Activated naive CD4-positive, alpha-beta T cell treated with anti-CD3 and anti-CD28 coated beads, Interleukin-2, amount 50 U/mL, for 24 hours (primary cell): Measurements from ENCODE around the gene MED25.

ENCODE experiments used
- H3K27ac Mint-ChIP-seq: one replicate; pipeline ENCODE4 v1.8.0; 2021; ENCODE audit warnings: mild to moderate bottlenecking, mixed read lengths
- H3K27me3 Mint-ChIP-seq: one replicate; pipeline ENCODE4 v1.8.0; 2021; ENCODE audit warnings: mixed read lengths
- H3K36me3 Mint-ChIP-seq: one replicate; pipeline ENCODE4 v1.8.0; 2021; ENCODE audit warnings: mixed read lengths
- H3K4me1 Mint-ChIP-seq: one replicate; pipeline ENCODE4 v1.8.0; 2021; ENCODE audit warnings: mixed read lengths
- H3K4me3 Mint-ChIP-seq: one replicate; pipeline ENCODE4 v1.8.0; 2021; ENCODE audit warnings: mild to moderate bottlenecking, mixed read lengths
- H3K9me3 Mint-ChIP-seq: one replicate; pipeline ENCODE4 v1.8.0; 2021; ENCODE audit warnings: mixed read lengths

Gene MED25

DNA sequence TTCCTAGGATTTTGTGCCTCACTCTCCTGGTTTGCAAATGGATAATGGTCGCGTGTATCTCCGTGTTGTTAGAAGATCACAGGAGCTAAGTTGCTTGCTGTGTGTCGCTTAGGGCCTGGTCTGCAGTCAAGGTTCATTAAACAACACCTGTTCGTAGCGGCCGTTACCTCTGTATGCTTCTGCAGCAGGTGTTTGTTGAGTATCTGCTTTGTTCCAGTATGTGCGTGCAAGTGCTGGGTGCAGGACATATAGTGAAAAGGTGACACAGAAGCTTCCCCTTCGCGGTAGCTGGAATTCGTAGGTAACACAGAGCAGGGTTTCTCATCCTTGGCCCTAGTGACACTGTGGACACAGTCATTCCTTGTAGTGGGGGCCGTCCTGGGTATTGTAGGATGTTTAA lies 5.4 kb downstream of the MED25 start:
- H3K9me3 Mint-ChIP-seq: no peaks in the 10 kb centered on the region
- H3K4me1 Mint-ChIP-seq: peaks cover 6% of the 10 kb centered on the region
- no peak overlapping the region for H3K27ac Mint-ChIP-seq
- H3K27me3 Mint-ChIP-seq: no peaks in the 10 kb centered on the region
- no peak overlapping the region for H3K4me3 Mint-ChIP-seq
- no peaks in the 10 kb centered on the region for H3K36me3 Mint-ChIP-seq

DNA sequence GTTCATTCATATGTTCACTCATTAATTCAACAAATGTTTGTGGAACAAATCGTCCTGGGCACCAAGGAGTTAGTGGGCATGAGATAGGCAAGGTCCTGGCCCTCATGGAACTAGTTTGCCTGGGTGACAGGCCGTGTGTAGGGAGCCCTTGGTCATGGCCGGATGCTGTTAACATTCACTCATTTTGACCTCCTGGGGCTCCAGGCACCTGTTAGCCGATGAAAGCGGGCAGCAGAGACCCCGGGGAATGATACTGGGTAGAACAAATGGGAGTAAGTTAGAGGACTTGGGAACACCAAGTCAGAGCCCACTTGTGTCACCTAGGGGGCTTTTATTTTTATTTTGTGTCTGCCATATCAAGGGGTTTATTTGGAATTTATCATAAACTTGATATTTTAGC lies 6.6 kb downstream of the MED25 start:
- no peaks in the 10 kb centered on the region for H3K36me3 Mint-ChIP-seq
- H3K27me3 Mint-ChIP-seq: no peaks in the 10 kb centered on the region
- H3K4me1 Mint-ChIP-seq: no peaks in the 10 kb centered on the region
- no peak overlapping the region for H3K27ac Mint-ChIP-seq
- H3K4me3 Mint-ChIP-seq: no peak overlapping the region
- no peaks in the 10 kb centered on the region for H3K9me3 Mint-ChIP-seq

DNA sequence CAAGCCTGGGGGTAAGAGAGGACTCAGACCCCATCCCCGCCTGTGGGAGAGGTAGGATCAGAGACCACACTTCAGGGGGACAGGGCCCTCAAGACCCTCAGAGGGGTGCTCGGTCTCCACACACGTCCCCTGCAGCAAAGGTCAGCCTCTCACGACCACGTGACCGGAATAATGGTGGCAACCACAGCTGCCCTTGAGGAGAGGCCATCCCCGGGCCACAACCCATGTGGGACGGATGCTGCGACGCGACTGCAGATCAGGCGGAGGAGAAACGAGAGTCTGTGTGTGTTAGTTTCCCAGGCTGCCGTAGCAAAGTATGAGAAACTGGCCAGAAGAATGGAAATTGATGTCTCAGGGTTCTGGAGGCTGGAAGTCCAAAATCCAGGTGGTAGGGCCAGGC lies 8.9 kb downstream of the MED25 start:
- Mint-ChIP-seq H3K4me3 (no peak overlapping the region), H3K36me3 (no peaks in the 10 kb centered on the region), H3K9me3 (no peaks in the 10 kb centered on the region), H3K4me1 (no peaks in the 10 kb centered on the region), H3K27me3 (no peaks in the 10 kb centered on the region), H3K27ac (no peak overlapping the region)

DNA sequence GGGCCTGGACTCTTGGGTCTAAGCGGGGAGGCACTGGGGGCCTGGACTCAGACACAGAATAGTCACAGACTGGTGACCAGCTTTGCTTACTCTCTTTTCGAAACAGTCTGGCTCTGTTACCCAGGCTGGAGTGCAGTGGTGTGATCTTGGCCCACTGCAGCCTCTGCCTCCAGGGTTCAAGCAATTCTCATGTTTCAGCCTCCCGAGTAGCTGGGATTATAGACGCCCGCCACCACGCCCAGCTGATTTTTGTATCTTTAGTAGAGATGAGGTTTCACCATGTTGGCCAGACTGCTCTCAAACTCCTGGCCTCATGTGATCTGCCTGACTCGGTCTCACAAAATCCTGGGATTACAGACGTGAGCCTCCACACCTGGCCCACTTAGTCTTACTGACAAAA lies 11.1 kb downstream of the MED25 start:
- Mint-ChIP-seq H3K9me3 (no peaks in the 10 kb centered on the region), H3K27me3 (no peaks in the 10 kb centered on the region), H3K27ac (no peak overlapping the region), H3K4me1 (no peaks in the 10 kb centered on the region), H3K36me3 (no peaks in the 10 kb centered on the region), H3K4me3 (no peak overlapping the region)

DNA sequence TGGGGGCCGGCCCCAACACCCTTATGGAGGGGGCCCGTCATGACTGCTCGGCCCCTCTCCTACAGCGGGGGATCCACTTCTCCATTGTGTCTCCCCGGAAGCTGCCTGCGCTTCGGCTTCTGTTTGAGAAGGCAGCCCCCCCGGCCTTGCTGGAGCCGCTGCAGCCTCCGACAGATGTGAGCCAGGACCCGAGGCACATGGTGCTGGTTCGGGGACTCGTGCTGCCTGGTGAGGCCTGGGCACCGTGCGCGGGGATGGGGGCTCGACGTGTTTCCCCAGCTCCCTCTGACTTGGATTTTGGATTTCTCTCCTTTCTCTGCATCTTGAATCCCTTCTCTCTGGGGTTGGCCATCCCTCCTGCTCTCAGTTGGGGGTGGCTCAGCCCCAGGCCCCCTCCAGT lies 11.6 kb downstream of the MED25 start:
- no peaks in the 10 kb centered on the region for H3K9me3 Mint-ChIP-seq
- no peaks in the 10 kb centered on the region for H3K27me3 Mint-ChIP-seq
- H3K4me3 Mint-ChIP-seq: no peak overlapping the region
- H3K36me3 Mint-ChIP-seq: peaks cover 1% of the 10 kb centered on the region
- no peak overlapping the region for H3K27ac Mint-ChIP-seq
- no peaks in the 10 kb centered on the region for H3K4me1 Mint-ChIP-seq

DNA sequence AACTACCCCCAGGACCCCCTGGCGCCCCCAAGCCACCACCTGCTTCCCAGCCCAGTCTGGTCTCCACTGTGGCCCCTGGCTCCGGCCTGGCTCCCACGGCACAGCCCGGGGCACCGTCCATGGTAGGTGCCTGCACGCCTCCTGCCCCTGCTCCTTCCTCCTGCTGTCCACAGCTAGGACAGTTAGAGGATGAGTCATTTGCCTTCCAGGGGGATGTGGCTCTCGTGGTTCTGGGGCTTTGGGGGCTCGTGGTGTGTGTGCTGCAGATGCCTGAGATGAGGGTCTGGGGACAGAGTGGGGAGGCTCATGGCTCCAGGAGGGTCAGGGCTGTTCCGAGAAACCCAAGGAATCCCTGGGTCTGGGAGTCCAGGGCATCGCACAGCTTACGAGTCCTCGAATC lies 12.7 kb downstream of the MED25 start:
- Mint-ChIP-seq H3K4me1 (no peaks in the 10 kb centered on the region), H3K27me3 (no peaks in the 10 kb centered on the region), H3K27ac (no peak overlapping the region), H3K4me3 (no peak overlapping the region), H3K36me3 (peaks cover 3% of the 10 kb centered on the region), H3K9me3 (no peaks in the 10 kb centered on the region)

DNA sequence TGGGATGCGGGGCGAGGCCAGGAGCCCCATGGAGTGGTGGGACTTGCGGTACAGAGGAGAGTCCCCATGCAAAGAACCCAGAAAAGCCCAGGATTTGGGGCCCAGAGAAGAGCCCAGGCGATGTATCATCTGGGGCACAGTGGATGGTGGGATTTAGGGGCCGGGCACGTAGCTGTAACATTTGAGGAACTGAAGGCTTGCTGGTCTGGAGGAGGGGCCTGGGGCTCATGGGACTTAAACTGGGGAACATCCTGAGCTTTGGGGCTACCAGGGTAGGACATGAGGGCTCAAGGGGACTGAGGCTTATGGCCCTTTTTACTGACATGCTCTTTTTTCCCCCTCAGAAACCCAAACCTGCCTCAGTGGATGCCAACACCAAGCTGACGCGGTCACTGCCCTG lies 13.5 kb downstream of the MED25 start:
- no peak overlapping the region for H3K4me3 Mint-ChIP-seq
- peaks cover 3% of the 10 kb centered on the region for H3K36me3 Mint-ChIP-seq
- H3K27me3 Mint-ChIP-seq: no peaks in the 10 kb centered on the region
- H3K9me3 Mint-ChIP-seq: no peaks in the 10 kb centered on the region
- H3K4me1 Mint-ChIP-seq: no peaks in the 10 kb centered on the region
- H3K27ac Mint-ChIP-seq: no peak overlapping the region

DNA sequence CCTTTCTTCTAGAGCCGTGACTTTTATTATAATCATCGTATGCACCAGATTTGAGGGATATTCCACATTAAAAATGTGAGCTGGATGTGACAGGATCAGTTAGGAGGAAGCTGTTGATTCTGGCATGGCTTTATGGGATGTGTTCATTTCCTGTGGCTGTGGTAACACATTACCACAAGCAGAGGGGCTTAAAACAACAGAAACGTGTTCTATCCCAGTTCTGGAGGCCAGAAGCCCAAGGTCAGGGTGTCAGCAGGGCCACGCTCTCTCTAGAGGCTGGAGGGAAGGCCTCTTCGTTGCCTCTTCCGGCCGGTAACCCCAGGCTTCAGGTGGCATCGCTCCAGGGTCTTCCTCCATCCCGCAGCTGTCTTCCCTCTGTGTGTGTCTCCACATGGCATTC lies 14.5 kb downstream of the MED25 start:
- no peaks in the 10 kb centered on the region for H3K27me3 Mint-ChIP-seq
- H3K4me3 Mint-ChIP-seq: no peak overlapping the region
- H3K36me3 Mint-ChIP-seq: peaks cover 7% of the 10 kb centered on the region
- H3K27ac Mint-ChIP-seq: no peak overlapping the region
- H3K9me3 Mint-ChIP-seq: no peaks in the 10 kb centered on the region
- no peaks in the 10 kb centered on the region for H3K4me1 Mint-ChIP-seq

DNA sequence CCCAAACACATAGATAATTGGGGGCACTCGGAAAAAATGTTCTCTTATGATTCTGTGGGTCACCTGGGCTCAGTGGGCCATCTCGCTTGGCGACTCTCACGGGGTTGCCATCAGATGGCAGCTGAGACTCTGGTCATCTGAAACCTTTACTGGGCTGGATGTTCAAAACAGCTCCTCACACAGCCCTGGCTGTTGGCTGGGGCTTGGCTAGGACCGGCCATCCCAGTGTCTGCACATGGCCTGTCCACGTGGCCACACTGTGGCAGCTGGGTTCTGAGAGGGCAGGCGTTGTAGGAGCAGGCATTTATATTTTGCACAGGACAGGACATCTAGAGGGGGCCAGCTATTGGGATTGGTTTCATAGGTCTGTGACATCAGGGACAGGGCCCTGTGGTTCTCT lies 15.5 kb downstream of the MED25 start:
- H3K4me1 Mint-ChIP-seq: no peaks in the 10 kb centered on the region
- no peak overlapping the region for H3K4me3 Mint-ChIP-seq
- H3K36me3 Mint-ChIP-seq: peaks cover 11% of the 10 kb centered on the region
- H3K27me3 Mint-ChIP-seq: no peaks in the 10 kb centered on the region
- no peak overlapping the region for H3K27ac Mint-ChIP-seq
- no peaks in the 10 kb centered on the region for H3K9me3 Mint-ChIP-seq

DNA sequence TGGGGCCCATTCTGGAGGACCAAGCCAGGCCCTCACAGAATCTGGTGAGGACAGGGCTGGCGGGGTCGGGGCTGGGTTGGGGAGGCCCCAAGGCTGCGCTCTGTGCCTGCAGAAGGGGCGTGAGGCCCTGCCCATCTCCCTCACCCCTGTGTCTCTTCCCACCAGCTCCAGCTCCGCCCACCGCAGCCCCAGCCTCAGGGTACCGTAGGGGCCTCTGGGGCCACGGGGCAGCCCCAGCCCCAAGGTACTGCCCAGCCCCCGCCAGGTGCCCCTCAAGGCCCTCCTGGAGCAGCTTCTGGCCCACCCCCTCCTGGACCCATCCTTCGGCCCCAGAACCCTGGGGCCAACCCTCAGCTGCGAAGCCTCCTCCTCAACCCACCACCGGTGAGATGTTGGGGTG lies 17.5 kb downstream of the MED25 start:
- Mint-ChIP-seq H3K36me3 (peaks cover 16% of the 10 kb centered on the region), H3K27me3 (no peaks in the 10 kb centered on the region), H3K4me3 (no peak overlapping the region), H3K27ac (no peak overlapping the region), H3K4me1 (no peaks in the 10 kb centered on the region), H3K9me3 (no peaks in the 10 kb centered on the region)

DNA sequence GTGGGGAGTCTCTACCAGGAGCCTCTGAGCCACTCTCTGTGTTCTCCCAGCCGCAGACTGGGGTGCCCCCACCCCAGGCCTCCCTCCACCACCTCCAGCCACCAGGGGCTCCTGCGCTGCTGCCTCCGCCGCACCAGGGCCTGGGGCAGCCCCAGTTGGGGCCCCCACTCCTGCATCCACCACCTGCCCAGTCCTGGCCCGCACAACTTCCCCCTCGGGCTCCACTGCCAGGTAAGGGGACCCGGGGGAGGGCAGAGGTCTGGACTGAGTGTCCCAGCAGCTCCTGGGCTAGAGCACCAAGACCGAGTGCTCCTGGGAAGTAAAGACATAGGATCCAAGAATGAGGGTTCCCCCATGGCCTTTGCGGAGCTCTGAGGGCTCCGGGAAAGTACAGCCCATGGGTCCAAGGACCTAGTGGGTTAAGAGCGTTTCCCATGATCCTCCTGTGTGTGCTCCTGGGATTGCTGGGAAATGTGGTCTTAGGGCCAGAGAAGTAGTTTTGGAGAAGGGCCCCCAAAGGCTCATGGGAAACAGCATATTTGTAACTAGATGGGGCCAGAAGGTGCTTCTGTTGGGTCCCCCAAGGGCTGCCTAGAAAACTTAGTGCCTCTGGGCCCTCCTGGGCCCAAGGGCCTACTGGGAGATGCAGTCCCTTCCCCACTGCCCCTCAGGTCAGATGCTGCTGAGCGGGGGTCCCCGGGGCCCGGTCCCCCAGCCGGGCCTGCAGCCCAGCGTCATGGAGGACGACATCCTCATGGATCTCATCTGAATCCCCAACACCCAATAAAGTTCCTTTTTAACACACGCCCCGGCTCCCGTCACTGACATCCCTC lies 18.3 kb downstream of the MED25 start:
- Mint-ChIP-seq H3K4me1 (no peaks in the 10 kb centered on the region), H3K4me3 (no peak overlapping the region), H3K27me3 (no peaks in the 10 kb centered on the region), H3K27ac (no peak overlapping the region), H3K36me3 (peaks cover 16% of the 10 kb centered on the region), H3K9me3 (no peaks in the 10 kb centered on the region)

DNA sequence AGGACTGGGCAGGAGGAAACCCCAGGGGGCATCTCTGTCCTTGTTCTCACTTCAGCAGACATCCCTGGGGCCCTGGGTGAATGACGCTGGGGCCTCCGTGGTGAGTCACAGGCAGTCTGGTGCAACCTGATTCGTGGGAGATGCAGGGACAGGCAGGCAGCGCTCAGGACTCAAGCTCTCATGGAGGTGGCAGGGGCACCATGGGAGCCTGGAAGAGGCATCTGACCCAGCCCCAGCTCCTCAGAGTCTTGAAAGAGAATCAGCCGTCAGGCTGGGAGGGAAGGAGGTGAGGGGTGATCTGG lies 18.9 kb downstream of the MED25 start:
- Mint-ChIP-seq H3K4me1 (no peaks in the 10 kb centered on the region), H3K9me3 (no peaks in the 10 kb centered on the region), H3K27me3 (no peaks in the 10 kb centered on the region), H3K36me3 (peaks cover 16% of the 10 kb centered on the region), H3K27ac (no peak overlapping the region), H3K4me3 (no peak overlapping the region)

DNA sequence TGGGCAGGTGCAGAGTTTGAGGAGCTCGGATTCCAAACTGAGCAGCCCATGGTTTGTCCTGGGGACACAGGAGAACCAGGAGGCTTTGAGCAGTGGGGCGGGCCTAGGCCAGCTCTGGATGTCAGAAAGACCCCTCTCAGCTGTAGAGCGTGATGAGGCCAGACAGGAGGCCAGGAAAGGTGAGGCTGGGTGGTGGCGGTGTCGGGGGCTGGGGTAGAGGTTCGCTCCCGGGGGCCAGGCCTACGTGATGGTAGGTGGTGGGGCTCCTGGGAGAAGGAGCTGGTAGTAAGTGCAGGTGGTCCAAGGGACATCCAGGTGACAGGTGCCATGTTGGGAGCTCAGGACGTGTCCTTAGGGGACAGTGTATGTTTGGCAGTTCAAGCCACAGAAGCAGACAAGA lies 19.3 kb downstream of the MED25 start:
- H3K27me3 Mint-ChIP-seq: no peaks in the 10 kb centered on the region
- no peak overlapping the region for H3K27ac Mint-ChIP-seq
- H3K4me1 Mint-ChIP-seq: no peaks in the 10 kb centered on the region
- H3K36me3 Mint-ChIP-seq: peaks cover 16% of the 10 kb centered on the region
- H3K9me3 Mint-ChIP-seq: no peaks in the 10 kb centered on the region
- H3K4me3 Mint-ChIP-seq: no peak overlapping the region

DNA sequence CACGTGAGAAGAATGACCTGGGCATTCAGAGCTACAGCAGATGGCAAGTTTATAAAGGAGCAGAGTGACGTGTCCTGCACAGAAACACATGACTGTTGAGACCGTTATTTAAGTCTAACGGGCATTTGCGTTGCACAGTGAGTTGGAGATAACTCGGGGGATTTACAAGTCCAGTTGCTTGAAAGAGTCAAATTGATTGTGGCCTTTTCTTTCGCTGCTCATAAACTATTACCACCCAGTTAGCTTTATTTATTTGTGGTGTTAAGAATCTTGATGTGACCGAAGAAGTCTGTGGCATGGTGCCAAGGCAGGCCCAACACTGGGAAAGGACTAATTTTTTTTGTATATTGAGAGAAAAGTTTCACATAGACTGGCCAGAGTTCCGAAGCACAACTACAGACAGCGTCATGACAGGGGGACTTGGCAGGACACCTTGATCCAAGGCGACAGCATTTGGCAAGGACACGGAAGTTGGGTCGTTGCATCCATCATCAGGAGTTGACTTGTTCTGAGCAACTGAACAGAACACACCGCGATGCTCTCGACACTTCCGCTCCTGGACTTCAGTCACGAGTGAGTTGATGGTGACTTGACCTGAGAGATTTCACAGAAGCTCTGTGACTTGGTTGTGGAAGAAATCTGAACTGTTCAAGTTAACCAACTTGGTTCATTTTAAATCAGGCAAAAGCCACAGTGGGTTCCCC lies 20.9 kb downstream of the MED25 start:
- H3K4me1 Mint-ChIP-seq: no peaks in the 10 kb centered on the region
- H3K36me3 Mint-ChIP-seq: peaks cover 16% of the 10 kb centered on the region
- H3K27ac Mint-ChIP-seq: no peak overlapping the region
- no peaks in the 10 kb centered on the region for H3K9me3 Mint-ChIP-seq
- H3K27me3 Mint-ChIP-seq: no peaks in the 10 kb centered on the region
- H3K4me3 Mint-ChIP-seq: no peak overlapping the region

DNA sequence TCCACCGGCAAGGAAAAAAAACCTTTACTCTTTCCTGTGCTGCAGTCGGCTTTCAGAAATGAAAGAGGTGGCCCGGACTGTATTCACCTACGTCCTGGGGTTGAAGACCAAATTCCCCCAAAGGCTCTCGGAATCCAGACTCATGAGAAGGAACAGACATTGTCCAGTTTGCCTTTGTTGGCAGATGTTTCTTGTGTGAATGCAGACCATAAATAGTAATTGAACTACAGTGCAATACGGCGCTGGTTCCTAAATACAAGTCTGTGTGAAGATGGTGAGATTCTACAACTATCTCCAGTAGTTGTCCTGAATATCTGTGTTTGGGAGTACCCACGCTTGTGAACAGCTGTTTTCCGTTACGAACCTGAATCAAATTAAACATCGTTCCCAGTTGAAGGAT lies 21.6 kb downstream of the MED25 start:
- Mint-ChIP-seq H3K36me3 (peaks cover 15% of the 10 kb centered on the region), H3K4me1 (no peaks in the 10 kb centered on the region), H3K9me3 (no peaks in the 10 kb centered on the region), H3K27ac (no peak overlapping the region), H3K27me3 (no peaks in the 10 kb centered on the region), H3K4me3 (no peak overlapping the region)

DNA sequence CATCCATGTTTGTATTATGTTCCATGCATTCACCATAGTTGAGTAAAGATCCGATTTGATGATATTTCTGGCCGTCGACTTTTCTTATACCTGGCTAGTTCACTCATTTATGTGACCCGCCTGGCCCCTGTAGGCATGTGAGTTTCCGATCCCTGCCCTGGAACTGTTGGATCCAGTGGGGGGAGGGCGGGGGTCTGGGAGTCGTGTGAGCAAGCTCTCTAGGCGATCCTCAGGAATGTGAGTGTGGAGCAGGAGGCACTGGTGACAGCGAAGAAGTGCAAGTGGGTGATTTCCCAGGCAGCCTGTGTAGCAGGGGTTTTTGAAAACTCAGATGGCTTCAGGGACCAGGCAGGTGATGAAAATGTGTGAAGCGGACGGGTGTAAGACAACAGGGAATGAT lies 22.2 kb downstream of the MED25 start:
- Mint-ChIP-seq H3K27me3 (no peaks in the 10 kb centered on the region), H3K4me3 (no peak overlapping the region), H3K4me1 (no peaks in the 10 kb centered on the region), H3K27ac (no peak overlapping the region), H3K9me3 (no peaks in the 10 kb centered on the region), H3K36me3 (peaks cover 13% of the 10 kb centered on the region)
